HG03139 (cell line): ENCODE measurements around the gene MBD2.
"Not testable (repeated sequence)": the region's sequence is repeated elsewhere in the genome, so short reads cannot be mapped to it uniquely, and the experiment has no call there.

Experiments
- ATAC-seq: cut with Tn5 transposase; IDR thresholded peaks from one replicate; pipeline ENCODE4 v1.9.1; 2021; ENCODE audit not compliant: unreplicated experiment

MBD2 gene

DNA sequence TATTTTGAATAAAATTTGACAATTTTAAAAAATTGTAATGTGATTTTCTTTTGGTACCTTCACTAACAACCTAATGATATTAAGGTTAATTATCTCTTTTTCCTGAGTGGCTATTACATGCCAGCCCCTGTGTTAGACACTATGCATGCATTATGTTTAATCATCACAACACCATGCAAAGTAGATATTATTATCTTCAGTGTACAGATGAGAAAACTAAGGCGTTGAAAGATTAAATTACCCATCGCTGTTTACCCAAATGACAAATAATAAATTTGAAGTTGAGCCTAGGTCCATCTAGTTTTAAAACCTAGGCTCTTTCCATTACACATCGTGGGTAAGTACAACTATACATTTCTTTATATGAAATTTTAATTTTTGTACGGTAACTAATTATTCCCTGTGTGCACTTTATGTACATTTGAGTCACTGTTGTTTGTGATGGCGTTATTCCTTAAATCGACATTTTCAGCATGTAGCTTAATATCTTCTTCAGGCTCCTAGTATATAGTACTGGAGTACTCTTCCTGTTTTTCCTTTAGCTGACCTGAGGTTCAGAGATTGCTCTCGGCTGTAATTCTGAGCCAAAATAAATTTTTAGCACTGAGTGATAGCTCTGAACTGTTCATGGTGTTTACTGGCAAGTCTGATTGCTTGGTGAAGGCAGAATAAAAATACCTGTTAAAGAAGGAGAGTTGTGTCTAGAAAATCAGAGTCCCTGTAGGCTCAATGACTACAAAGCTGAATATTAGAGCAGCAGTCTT is 13.9 kb upstream of the MBD2 start:
- no peak for ATAC-seq

DNA sequence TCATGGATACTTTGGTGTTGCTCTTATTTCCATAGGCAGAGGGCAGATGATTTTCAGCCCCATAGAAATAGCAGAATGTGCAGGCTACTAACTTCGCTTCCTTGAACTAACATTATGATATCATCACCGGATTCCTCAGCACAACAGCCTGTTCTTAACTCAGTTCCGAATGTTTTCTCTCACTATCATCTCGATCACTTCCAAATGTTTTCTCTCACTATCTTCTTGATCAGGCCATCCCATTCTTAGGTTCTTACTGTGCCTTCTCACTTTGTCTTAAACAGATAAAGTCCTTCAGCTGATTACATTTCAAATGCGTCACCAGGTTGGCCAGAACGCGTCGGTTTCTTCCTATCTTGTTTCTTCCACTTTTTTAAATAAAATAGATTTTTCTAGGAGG is 11.4 kb upstream of the MBD2 start:
- no peak for ATAC-seq

DNA sequence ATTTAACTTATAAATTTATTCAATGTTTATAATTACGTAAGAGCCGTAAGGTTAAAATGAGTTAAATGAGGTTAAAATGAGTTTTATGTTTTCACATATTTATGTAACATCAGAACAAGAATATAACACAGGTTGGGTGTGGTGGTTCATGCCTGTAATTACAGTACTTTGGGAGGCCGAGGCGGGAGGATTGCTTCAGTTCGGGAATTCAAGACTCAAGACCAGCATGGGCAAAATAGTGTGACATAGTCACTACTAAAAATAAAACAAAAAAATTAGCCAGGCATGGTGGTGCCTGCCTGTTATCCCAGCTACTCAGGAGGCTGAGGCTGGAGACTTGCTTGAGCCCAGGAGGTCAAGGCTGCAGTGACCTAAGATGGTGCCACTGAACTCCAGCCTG is 9.3 kb upstream of the MBD2 start:
- no peak for ATAC-seq

DNA sequence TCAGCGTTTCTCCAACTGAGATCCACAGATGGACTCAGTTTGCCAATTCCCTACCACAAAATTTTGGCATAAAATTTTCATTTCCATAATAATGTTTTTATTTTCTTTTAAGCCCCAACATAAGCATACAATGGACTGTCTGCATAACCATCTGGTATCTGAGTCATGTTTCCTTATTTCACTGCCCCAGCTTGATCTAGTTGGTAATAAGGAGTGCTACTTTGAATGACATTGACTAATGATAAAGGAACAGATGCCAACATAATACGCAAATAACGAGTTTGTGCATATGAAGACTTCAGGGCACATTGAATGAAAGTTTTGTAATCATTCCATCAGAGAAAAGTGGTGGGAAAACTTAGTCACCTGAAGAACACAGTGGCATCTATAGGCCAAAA is 8.8 kb upstream of the MBD2 start:
- no peak for ATAC-seq

- no peak for ATAC-seq
These were observed 8.2 kb upstream of the MBD2 start for GRCh38 chr18:54232485-54233227.

- no peak for ATAC-seq
These were observed 5.1 kb upstream of the MBD2 start for GRCh38 chr18:54229421-54230059.

- ATAC-seq = no peak
These were observed 3.9 kb upstream of the MBD2 start for GRCh38 chr18:54228364-54228763.

DNA sequence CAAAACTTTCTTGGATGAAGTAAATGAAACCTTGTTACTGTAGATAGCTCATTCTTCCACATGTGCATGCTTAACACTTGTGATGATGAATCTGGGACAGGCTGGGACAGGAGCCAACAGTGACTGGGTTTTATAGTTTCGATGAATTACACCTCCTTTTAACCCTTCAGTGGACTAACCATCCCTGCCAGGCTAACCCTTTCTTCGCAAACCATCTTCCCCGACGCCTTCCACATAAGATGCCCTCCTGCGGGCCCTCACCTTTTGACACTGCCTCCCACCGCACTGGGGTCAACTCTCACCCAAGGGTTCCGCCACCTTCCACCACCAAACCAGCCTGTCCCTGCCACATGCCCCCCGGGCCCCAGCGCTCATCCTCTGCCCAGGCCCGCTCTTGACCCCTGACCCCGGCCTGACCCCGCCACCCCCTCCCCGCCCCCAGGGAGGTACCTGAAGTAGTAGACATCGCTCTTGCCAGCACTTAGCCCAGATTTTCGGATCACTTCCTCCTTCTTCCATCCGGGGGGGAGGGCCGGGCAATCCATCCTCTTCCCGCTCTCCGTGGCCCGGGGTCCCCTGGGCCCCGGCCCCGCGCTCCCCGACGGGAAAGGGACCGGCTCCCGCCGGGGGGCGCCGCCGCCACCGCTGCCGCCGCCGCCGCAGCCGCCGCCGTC is 764 bp downstream of the MBD2 start:
- ATAC-seq = peak; percentile 15

GRCh38 chr18:54222922-54223567 is 1.4 kb downstream of the MBD2 start:
- peak; percentile 37 for ATAC-seq

GRCh38 chr18:54220406-54220805 is 4.1 kb downstream of the MBD2 start:
- ATAC-seq = no peak

DNA sequence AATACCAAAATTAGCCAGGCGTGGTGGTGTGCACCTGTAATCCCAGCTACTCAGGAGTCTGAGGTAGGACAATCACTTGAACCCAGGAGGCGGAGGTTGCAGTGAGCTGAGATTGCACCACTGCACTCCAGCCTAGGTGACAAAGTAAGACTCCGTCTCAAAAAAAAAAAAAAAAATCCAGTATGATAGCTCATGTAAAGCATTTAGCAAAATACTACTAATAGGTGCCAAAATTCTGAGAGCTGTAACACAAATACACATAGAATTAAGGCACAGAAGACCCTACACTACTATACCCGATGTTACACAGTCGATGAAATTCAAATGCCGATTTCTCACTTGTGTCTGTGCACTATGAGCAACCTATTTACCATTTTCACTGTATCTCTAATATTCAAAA is 5.7 kb downstream of the MBD2 start:
- not testable (repeated sequence) for ATAC-seq

DNA sequence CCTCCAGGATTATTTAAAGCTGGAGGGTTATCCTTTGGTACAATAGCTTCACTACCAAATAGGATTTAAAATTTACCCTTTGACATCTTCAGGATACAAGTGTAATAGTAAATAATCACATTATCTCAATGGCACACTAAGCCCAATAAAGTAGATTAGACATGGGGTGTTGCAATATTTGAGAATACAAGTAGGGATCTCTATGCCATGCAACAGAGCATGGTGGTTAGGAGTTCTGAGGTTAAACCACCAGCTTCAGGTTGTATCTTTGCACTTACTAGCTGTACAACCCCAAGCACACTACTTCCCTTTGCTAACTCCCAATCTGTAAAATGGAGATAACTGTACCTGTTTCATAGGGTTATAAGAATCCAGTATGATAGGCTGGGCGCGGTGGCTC is 6.2 kb downstream of the MBD2 start:
- ATAC-seq = no peak

DNA sequence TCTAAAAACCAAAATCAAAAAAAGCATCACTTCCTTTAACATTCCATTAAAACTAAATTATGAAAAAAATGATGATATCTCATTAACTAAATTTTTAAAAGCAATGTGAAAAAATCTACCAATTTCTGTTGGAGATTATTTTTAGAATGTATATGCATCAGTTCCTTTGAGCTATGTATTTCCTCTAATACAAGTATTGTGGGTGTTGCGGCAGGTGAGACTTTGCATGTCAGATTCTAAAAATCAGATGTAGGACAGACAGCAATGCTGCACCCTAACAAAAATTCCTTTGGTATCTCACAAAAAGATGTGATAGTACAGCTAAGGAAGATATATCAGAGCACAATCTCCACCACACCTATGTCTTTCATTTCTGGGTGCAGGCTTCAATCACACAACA is 6.8 kb downstream of the MBD2 start:
- ATAC-seq = peak; percentile 62

DNA sequence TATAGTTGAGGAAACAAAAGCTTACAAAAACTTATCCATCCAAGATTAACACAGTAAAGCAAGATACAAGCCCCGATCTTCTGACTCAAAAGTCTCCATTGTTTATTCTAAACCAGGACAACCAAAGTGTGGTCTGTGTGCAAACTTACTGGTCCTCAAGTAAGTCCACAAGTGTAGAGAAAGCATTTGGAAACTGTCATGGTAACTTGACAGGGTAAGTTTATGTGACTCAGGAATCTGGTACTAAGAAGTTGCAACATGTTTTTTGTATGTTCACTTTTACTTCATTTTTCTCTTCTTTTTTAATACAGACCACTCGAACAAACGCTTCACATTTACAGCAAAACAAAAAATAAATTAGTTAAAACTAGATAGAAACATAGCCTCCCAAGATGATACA is 9.4 kb downstream of the MBD2 start:
- no peak for ATAC-seq

DNA sequence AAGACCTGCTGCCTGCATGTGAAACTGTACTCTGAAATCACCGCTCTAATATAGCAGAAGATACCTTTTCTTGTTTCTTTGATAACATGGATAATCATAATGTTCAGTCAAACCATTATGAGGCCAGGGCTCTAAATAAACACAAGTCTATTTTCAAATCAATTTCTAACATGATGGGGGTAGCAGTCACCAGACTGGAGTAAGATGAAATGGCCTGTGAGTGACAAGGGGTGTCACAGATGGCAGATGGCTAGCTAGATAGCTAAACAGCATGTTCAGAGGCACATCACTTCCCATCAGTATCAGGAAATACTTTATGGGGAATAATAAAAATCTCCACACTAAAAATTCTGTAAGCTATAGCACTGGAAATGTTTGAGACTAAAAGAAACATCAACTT is 14.0 kb downstream of the MBD2 start:
- no peak for ATAC-seq

GRCh38 chr18:54209471-54210180 is 14.8 kb downstream of the MBD2 start:
- peak; percentile 72 for ATAC-seq

- no peak for ATAC-seq
These were observed 18.0 kb downstream of the MBD2 start for GRCh38 chr18:54206447-54206846.

DNA sequence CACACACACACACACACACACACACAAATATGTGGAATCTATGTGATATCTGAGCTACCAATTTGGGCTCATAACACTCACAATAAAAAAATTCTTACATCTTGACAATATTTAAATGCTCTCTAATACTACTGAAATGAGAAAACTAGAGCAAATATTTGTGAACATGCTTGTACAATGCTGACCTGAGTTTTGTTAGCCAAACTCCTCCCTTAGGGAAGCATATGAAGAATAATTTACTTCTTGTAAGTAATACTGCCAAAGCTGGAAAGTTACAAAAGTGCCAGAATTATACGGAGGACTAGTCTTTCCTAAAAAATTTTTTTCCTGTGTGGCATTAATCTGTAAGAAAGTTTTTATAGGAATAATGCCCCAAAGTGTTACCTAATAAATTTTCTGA is 18.5 kb downstream of the MBD2 start:
- no peak for ATAC-seq

- ATAC-seq = not testable (repeated sequence)
These were observed 19.0 kb downstream of the MBD2 start for GRCh38 chr18:54205448-54205847.

- no peak for ATAC-seq
These were observed 19.6 kb downstream of the MBD2 start for GRCh38 chr18:54204883-54205282.
